GM10266 (cell line): ENCODE measurements around the gene GDPD5.

Experiments used
- DNase-seq: peaks from one replicate; pipeline ENCODE4 v3.0.0; 2012; ENCODE audit errors: extremely low spot score
- CTCF ChIP-seq: IDR thresholded peaks from 2 replicates; pipeline ENCODE4 v1.5.1; 2012; ENCODE audit warnings: mild to moderate bottlenecking, low read depth; ENCODE audit not compliant: control insufficient read depth, insufficient read depth; ENCODE audit errors: missing control alignments

The GDPD5 gene

GRCh38 chr11:75467881-75468280 is 57.9 kb downstream of the GDPD5 start:
- TF ChIP-seq CTCF = no peak
- no peak for DNase-seq

GRCh38 chr11:75467311-75467710 is 58.4 kb downstream of the GDPD5 start:
- no peak for TF ChIP-seq CTCF
- DNase-seq = no peak

- TF ChIP-seq CTCF = no peak
- no peak for DNase-seq
Measured at GRCh38 chr11:75465701-75466531, 59.8 kb downstream of the GDPD5 start.

GRCh38 chr11:75463106-75463774 is 62.5 kb downstream of the GDPD5 start:
- no peak for DNase-seq
- no peak for TF ChIP-seq CTCF

- no peak for DNase-seq
- no peak for TF ChIP-seq CTCF
Measured at GRCh38 chr11:75462117-75462653, 63.6 kb downstream of the GDPD5 start.

- no peak for TF ChIP-seq CTCF
- no peak for DNase-seq
Measured at GRCh38 chr11:75461151-75461550, 64.6 kb downstream of the GDPD5 start.
